Mucosa of descending colon (tissue), 3 donors: Measurements from ENCODE around the gene BCOR. TPM values are rescaled to one million over a fixed set of nuclear protein-coding genes. Genes with fewer than 3 reads are reported as not detected.

Source experiments
- ATAC-seq: fragments of 200-7000 bp; cut with Tn5 transposase; one replicate; pipeline ENCODE4 v1.9.1; 2020; ENCODE audit warnings: mild to moderate bottlenecking, moderate library complexity
- DNase-seq, 3 donors: peaks; one replicate each; pipeline ENCODE4 v3.0.0-alpha.2; 2020
- H3K36me3 ChIP-seq: fragments of 200-600 bp; one replicate; pipeline ENCODE4 v1.8.0; 2021; ENCODE audit warnings: low read depth, mild to moderate bottlenecking
- H3K4me1 ChIP-seq: fragments of 200-600 bp; one replicate; pipeline ENCODE4 v1.8.0; 2021; ENCODE audit warnings: low read depth, mild to moderate bottlenecking
- H3K4me3 ChIP-seq: fragments of 200-600 bp; one replicate; pipeline ENCODE4 v1.8.0; 2021; ENCODE audit warnings: mild to moderate bottlenecking
- H3K9me3 ChIP-seq: fragments of 200-600 bp; one replicate; pipeline ENCODE4 v1.8.0; 2021; ENCODE audit warnings: mild to moderate bottlenecking
- intact Hi-C, 2 donors: fragments of 100-400 bp; cut with DNase I in 1 of 2; cut with micrococcal nuclease in 1 of 2; formaldehyde crosslinking; loops; one replicate each; pipeline versions ENCODE4 v1.11.0 to v1.11.1; 2022; cut with DNase I, micrococcal nuclease
- total RNA-seq, 3 donors: library from RNA; stranded (reverse); fragmentation: NEBNext Ultra II Directional in 2 of 3; extraction: Animal tissue kit (Norgen Biotek cat#: 25700) in 2 of 3; gene quantifications; one replicate each; pipeline versions ENCODE4 v1.2.1 to v1.2.4, GENCODE V29; 2021 to 2023
- TF ChIP-seq, protein P1 (sequence below): fragments of 200-600 bp; IDR thresholded peaks from one replicate; pipeline ENCODE4 v1.8.0; 2022; ENCODE audit warnings: antibody characterized with exemption, mild to moderate bottlenecking
- donor health status: DM: no; HTN: no; CAD: no; lungs with moderate emphysema.
- donor health status: DM: no; HTN: no; CAD: no.
- donor health status: DM: no; HTN: yes; CAD: no.

Gene BCOR
- total RNA-seq, 3 donors from 2014 or later: 18.7 to 26.3 (median 23.6) TPM

GRCh38 chrX:40008791-40009461, 88.8 kb downstream of the BCOR start:
- TF ChIP-seq, protein P1, sequence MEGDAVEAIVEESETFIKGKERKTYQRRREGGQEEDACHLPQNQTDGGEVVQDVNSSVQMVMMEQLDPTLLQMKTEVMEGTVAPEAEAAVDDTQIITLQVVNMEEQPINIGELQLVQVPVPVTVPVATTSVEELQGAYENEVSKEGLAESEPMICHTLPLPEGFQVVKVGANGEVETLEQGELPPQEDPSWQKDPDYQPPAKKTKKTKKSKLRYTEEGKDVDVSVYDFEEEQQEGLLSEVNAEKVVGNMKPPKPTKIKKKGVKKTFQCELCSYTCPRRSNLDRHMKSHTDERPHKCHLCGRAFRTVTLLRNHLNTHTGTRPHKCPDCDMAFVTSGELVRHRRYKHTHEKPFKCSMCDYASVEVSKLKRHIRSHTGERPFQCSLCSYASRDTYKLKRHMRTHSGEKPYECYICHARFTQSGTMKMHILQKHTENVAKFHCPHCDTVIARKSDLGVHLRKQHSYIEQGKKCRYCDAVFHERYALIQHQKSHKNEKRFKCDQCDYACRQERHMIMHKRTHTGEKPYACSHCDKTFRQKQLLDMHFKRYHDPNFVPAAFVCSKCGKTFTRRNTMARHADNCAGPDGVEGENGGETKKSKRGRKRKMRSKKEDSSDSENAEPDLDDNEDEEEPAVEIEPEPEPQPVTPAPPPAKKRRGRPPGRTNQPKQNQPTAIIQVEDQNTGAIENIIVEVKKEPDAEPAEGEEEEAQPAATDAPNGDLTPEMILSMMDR: no peak
- no peaks in the 10 kb centered on the region for H3K9me3 ChIP-seq
- ATAC-seq (no peak), DNase-seq (peak; percentile 31 to 68 (median 46))
- intact Hi-C loops: no loop called here
- H3K4me3 ChIP-seq: no peak overlapping the region
- H3K36me3 ChIP-seq: no peaks in the 10 kb centered on the region
- peaks cover 5% of the 10 kb centered on the region for H3K4me1 ChIP-seq

GRCh38 chrX:40007756-40008705, 89.7 kb downstream of the BCOR start:
- TF ChIP-seq, protein P1: no peak
- H3K9me3 ChIP-seq: no peaks in the 10 kb centered on the region
- intact Hi-C loops: no loop called here
- no peak for ATAC-seq
- peaks cover 5% of the 10 kb centered on the region for H3K4me1 ChIP-seq
- no peaks in the 10 kb centered on the region for H3K36me3 ChIP-seq
- no peak overlapping the region for H3K4me3 ChIP-seq
- DNase-seq: no peak

GRCh38 chrX:40007131-40007755, 90.5 kb downstream of the BCOR start:
- Histone ChIP-seq H3K4me3 (no peak overlapping the region), H3K36me3 (no peaks in the 10 kb centered on the region), H3K4me1 (peaks cover 5% of the 10 kb centered on the region), H3K9me3 (no peaks in the 10 kb centered on the region)
- ATAC-seq (no peak), DNase-seq (no peak)
- intact Hi-C loops: no loop called here
- TF ChIP-seq, protein P1: no peak

GRCh38 chrX:40006106-40007017, 91.4 kb downstream of the BCOR start:
- peaks cover 5% of the 10 kb centered on the region for H3K4me1 ChIP-seq
- intact Hi-C loops: no loop called here
- H3K4me3 ChIP-seq: no peak overlapping the region
- DNase-seq: peak; percentile 70 to 82 (median 71)
- TF ChIP-seq, protein P1: no peak
- peak; percentile 89 for ATAC-seq
- H3K9me3 ChIP-seq: no peaks in the 10 kb centered on the region
- no peaks in the 10 kb centered on the region for H3K36me3 ChIP-seq
